HCT116 (cell line): ENCODE results near the gene HNRNPU. TPM values are rescaled to one million over a fixed set of nuclear protein-coding genes. Genes with fewer than 3 reads are reported as not detected.

Source experiments
- ATAC-seq: fragments of 200-7000 bp; cut with Tn5 transposase; 2 replicates; pipeline ENCODE4 v1.9.1; 2020; ENCODE audit warnings: mild to moderate bottlenecking, moderate library complexity
- BruUV-seq: library from RNA; stranded (reverse); fragments of 400-500 nt; replicated peaks from 2 replicates; lab custom pipeline; 2021; lab: Mats Ljungman, UMichigan
- CTCF ChIA-PET: fragments of 300-600 bp; sonication (Branson Sonifier 250); formaldehyde crosslinking; loops from one replicate; lab custom pipeline; 2021; ENCODE audit warnings: antibody characterized with exemption; lab: Charles Lee
- POLR2A ChIA-PET: fragments of 300-600, 350-600 bp; sonication (Branson Sonifier 250); formaldehyde crosslinking; loops from one replicate; lab custom pipeline; 2021; ENCODE audit warnings: antibody characterized with exemption; lab: Charles Lee
- RAD21 ChIA-PET, 2 experiments: fragments of 300-600 bp; sonication (Branson Sonifier 250); formaldehyde crosslinking; loops; one replicate each; lab custom pipeline; 2023; ENCODE audit warnings: low total read pairs in 2 of 2; ENCODE audit not compliant: uncharacterized antibody in 2 of 2, unreplicated experiment in 2 of 2, low non-redundant PET in 1 of 2; lab: Charles Lee
- DNase-seq: peaks from one replicate; pipeline ENCODE4 v3.0.0-alpha.2; 2010; ENCODE audit warnings: low read depth, low spot score
- H2AFZ ChIP-seq: fragments of 200-600 bp; shearing (Covaris generic), sonication (generic); 2 replicates; pipeline ENCODE4 v1.6.1; 2017; ENCODE audit warnings: low read depth, mixed run types, mixed read lengths, antibody characterized with exemption, low read length; ENCODE audit not compliant: poor library complexity, severe bottlenecking
- H3K27ac ChIP-seq: 2 replicates; pipeline ENCODE4 v1.5.1; 2012; ENCODE audit warnings: low read depth, low read length
- H3K27me3 ChIP-seq: fragments of 200-600 bp; sonication (generic); 2 replicates; pipeline ENCODE4 v1.6.1; 2016; ENCODE audit warnings: mixed run types, low read length, mixed read lengths; ENCODE audit not compliant: insufficient read depth
- H3K36me3 ChIP-seq, 2 experiments: fragments of 200-500 bp in 1 of 2; fragments of 200-600 bp in 1 of 2; sonication (Bioruptor generic) in 1 of 2; sonication (generic) in 1 of 2; 2 replicates each; pipeline versions ENCODE4 v1.5.1 to v1.6.1; 2014 to 2016; ENCODE audit warnings: low read length in 2 of 2, inconsistent platforms in 1 of 2, mixed read lengths in 1 of 2, mixed run types in 1 of 2; ENCODE audit not compliant: insufficient read depth in 2 of 2, control insufficient read depth in 1 of 2
- H3K4me1 ChIP-seq, 2 experiments: fragments of 200-600 bp in 1 of 2; sonication (generic) in 1 of 2; 2 replicates each; pipeline versions ENCODE4 v1.5.1 to v1.6.1; 2012 to 2017; ENCODE audit warnings: low read length in 2 of 2, inconsistent platforms in 1 of 2, mild to moderate bottlenecking in 1 of 2, mixed read lengths in 1 of 2, mixed run types in 1 of 2, moderate library complexity in 1 of 2; ENCODE audit not compliant: insufficient read depth in 2 of 2, control insufficient read depth in 1 of 2
- H3K4me2 ChIP-seq: fragments of 200-600 bp; sonication (generic); 2 replicates; pipeline ENCODE4 v1.6.1; 2017; ENCODE audit warnings: mixed run types, low read length, mixed read lengths
- H3K4me3 ChIP-seq, 2 experiments: fragments of 200-600 bp in 1 of 2; sonication (generic) in 1 of 2; replicated peaks in 1 of 2; 2 replicates each; pipeline ENCODE4 v1.5.1; 2011 to 2016; ENCODE audit warnings: low read length in 2 of 2, control low read depth in 1 of 2, low read depth in 1 of 2, mild to moderate bottlenecking in 1 of 2, mixed read lengths in 1 of 2, mixed run types in 1 of 2
- H3K79me2 ChIP-seq: fragments of 200-600 bp; sonication (generic); 2 replicates; pipeline ENCODE4 v1.6.1; 2017; ENCODE audit warnings: mild to moderate bottlenecking, mixed run types, low read length, moderate library complexity, mixed read lengths; ENCODE audit not compliant: insufficient read depth
- H3K9ac ChIP-seq: fragments of 200-600 bp; sonication (generic); 2 replicates; pipeline ENCODE4 v1.6.1; 2016; ENCODE audit warnings: low read length, mixed read lengths
- H3K9me2 ChIP-seq: fragments of 200-600 bp; sonication (generic), shearing (Covaris generic); 2 replicates; pipeline ENCODE4 v1.6.1; 2017; ENCODE audit warnings: mixed run types, mild to moderate bottlenecking, moderate library complexity; ENCODE audit not compliant: insufficient read depth
- H3K9me3 ChIP-seq, 2 experiments: fragments of 200-500 bp in 1 of 2; fragments of 200-600 bp in 1 of 2; sonication (Bioruptor generic) in 1 of 2; sonication (generic) in 1 of 2; 2 replicates each; pipeline ENCODE4 v1.6.1; 2014 to 2017; ENCODE audit warnings: low read length in 2 of 2, mixed read lengths in 2 of 2, inconsistent platforms in 1 of 2, low read depth in 1 of 2, mild to moderate bottlenecking in 1 of 2, mixed run types in 1 of 2, moderate library complexity in 1 of 2; ENCODE audit not compliant: control insufficient read depth in 1 of 2, insufficient read depth in 1 of 2
- H4K20me1 ChIP-seq: fragments of 200-600 bp; sonication (generic), shearing (Covaris generic); 2 replicates; pipeline ENCODE4 v1.6.1; 2017; ENCODE audit warnings: mixed run types, mild to moderate bottlenecking, moderate library complexity; ENCODE audit not compliant: insufficient read depth
- ATF3 ChIP-seq: IDR thresholded peaks from 2 replicates; pipeline ENCODE4 v1.6.1; 2012
- CBX3 ChIP-seq: IDR thresholded peaks from 2 replicates; pipeline ENCODE4 v1.6.1; 2012; ENCODE audit warnings: low read depth
- CEBPB ChIP-seq: IDR thresholded peaks from 2 replicates; pipeline ENCODE4 v1.6.1; 2012; ENCODE audit warnings: low read depth
- CTCF ChIP-seq, 3 experiments: fragments of 200-600 bp in 1 of 3; sonication (generic) in 1 of 3; IDR thresholded peaks in 2 of 3; conservative IDR thresholded peaks in 1 of 3; 2 replicates each; pipeline ENCODE4 v1.5.1; 2012 to 2017; ENCODE audit warnings: low read depth in 2 of 3, low read length in 2 of 3, antibody characterized with exemption in 1 of 3, borderline replicate concordance in 1 of 3, control low read depth in 1 of 3, mild to moderate bottlenecking in 1 of 3, mixed read lengths in 1 of 3, mixed run types in 1 of 3, moderate library complexity in 1 of 3; ENCODE audit not compliant: insufficient read depth in 1 of 3
- EGR1 ChIP-seq: IDR thresholded peaks from 2 replicates; pipeline ENCODE4 v1.6.1; 2012; ENCODE audit warnings: low read depth
- ELF1 ChIP-seq: IDR thresholded peaks from 2 replicates; pipeline ENCODE4 v1.6.1; 2012; ENCODE audit warnings: low read depth, borderline replicate concordance
- EZH2 ChIP-seq: fragments of 200-600 bp; sonication (generic); IDR thresholded peaks from 2 replicates; pipeline ENCODE4 v1.6.1; 2017; ENCODE audit warnings: antibody characterized with exemption, mixed run types
- EZH2phosphoT487 ChIP-seq: fragments of 200-600 bp; IDR thresholded peaks from 2 replicates; pipeline ENCODE4 v1.6.1; 2018; ENCODE audit warnings: antibody characterized with exemption, borderline replicate concordance
- FOSL1 ChIP-seq: IDR thresholded peaks from 2 replicates; pipeline ENCODE4 v1.6.1; 2012; ENCODE audit warnings: low read depth
- JUND ChIP-seq: IDR thresholded peaks from 2 replicates; pipeline ENCODE4 v1.6.1; 2012
- POLR2AphosphoS5 ChIP-seq: IDR thresholded peaks from 2 replicates; pipeline ENCODE4 v1.6.1; 2011; ENCODE audit warnings: mild to moderate bottlenecking, low read depth, low read length, moderate library complexity
- RAD21 ChIP-seq: IDR thresholded peaks from 2 replicates; pipeline ENCODE4 v1.6.1; 2012; ENCODE audit warnings: low read depth, mild to moderate bottlenecking
- REST ChIP-seq: IDR thresholded peaks from 2 replicates; pipeline ENCODE4 v1.6.1; 2012; ENCODE audit warnings: low read depth
- SIN3A ChIP-seq: IDR thresholded peaks from 2 replicates; pipeline ENCODE4 v1.6.1; 2012; ENCODE audit warnings: low read depth
- SP1 ChIP-seq: IDR thresholded peaks from 2 replicates; pipeline ENCODE4 v1.6.1; 2012; ENCODE audit warnings: low read depth
- SRF ChIP-seq: IDR thresholded peaks from 2 replicates; pipeline ENCODE4 v1.6.1; 2012; ENCODE audit warnings: low read depth
- TCF7L2 ChIP-seq: IDR thresholded peaks from 2 replicates; pipeline ENCODE4 v1.7.0; 2011; ENCODE audit warnings: borderline replicate concordance, inconsistent platforms; ENCODE audit not compliant: insufficient read depth, insufficient read length; ENCODE audit errors: extremely low read depth
- YY1 ChIP-seq: IDR thresholded peaks from 2 replicates; pipeline ENCODE4 v1.6.1; 2011; ENCODE audit warnings: low read length, low read depth, moderate library complexity, mild to moderate bottlenecking; ENCODE audit not compliant: insufficient replicate concordance; ENCODE audit errors: extremely low read depth
- ZBTB33 ChIP-seq: IDR thresholded peaks from 2 replicates; pipeline ENCODE4 v1.6.1; 2011; ENCODE audit warnings: mild to moderate bottlenecking, low read length, moderate library complexity; ENCODE audit not compliant: insufficient replicate concordance; ENCODE audit errors: extremely low read depth
- ZFX ChIP-seq: fragments of 450-650 bp; IDR thresholded peaks from 2 replicates; pipeline ENCODE4 v1.6.1; 2017
- ZNF274 ChIP-seq: fragments of 200-500 bp; sonication (Bioruptor generic); IDR thresholded peaks from 2 replicates; pipeline ENCODE4 v1.6.1; 2014; ENCODE audit warnings: mild to moderate bottlenecking, low read depth, low read length, inconsistent platforms
- intact Hi-C: fragments of 100-400 bp; cut with micrococcal nuclease; formaldehyde crosslinking; loops from 2 replicates; pipeline ENCODE4 v1.10.0; 2022
- total RNA-seq: library from RNA; stranded (reverse); gene quantifications from one replicate; pipeline ENCODE4 v1.2.1, GENCODE V29; 2021; ENCODE audit not compliant: unreplicated experiment

HNRNPU gene
- total RNA-seq, 1 experiment from 2014 or later = 424 TPM

GRCh38 chr1:244801246-244801645, 63.1 kb downstream of the HNRNPU start:
- BruUV-seq = no TSS peak
- ATAC-seq = peak; percentile 82
- peak; percentile 56 for DNase-seq
- ChIA-PET CTCF (interaction anchor here (0.6 to 2.1 kb wide), 10 partner anchors 11 to 580 kb away, joined by 3 to 26 read pairs (median 4); partner anchors contain the start of gene COX20), RAD21 (interaction anchor here (0.6 to 2.2 kb wide), 3 partner anchors 33 to 241 kb away, joined by 3 to 11 read pairs (median 6); no protein-coding TSS in a partner anchor), POLR2A (interaction anchor here (0.9 kb wide), 1 partner anchor 201 kb away, joined by 3 read pairs; no protein-coding TSS in a partner anchor)
- intact Hi-C loops = loop anchor here (1.0 kb wide), 1 partner anchor 241 kb away; no protein-coding TSS in a partner anchor
- peak overlapping the region; percentile 96 for H2AFZ ChIP-seq
- no peaks in the 10 kb centered on the region for H3K36me3 ChIP-seq
- H3K4me3 ChIP-seq = 0 out of 4 replicates have a peak overlapping the region, but pooled peaks of 1 of the 2 experiments have one; percentile 19
- H3K79me2 ChIP-seq = no peaks in the 10 kb centered on the region
- H3K27ac ChIP-seq = no peak overlapping the region
- H3K27me3 ChIP-seq = no peaks in the 10 kb centered on the region
- peak overlapping the region; percentile 60 for H3K4me2 ChIP-seq
- no peaks in the 10 kb centered on the region for H3K9me2 ChIP-seq
- H3K4me1 ChIP-seq = peaks cover 7 to 9% of the 10 kb centered on the region in 2 experiments; a peak in 3 of 4 replicates
- no peak overlapping the region for H3K9ac ChIP-seq
- no peaks in the 10 kb centered on the region for H3K9me3 ChIP-seq
- no peaks in the 10 kb centered on the region for H4K20me1 ChIP-seq
- TF ChIP-seq SRF (no peak), CEBPB (peak; percentile 79), ZNF274 (no peak), EZH2 (no peak), ELF1 (no peak), RAD21 (peak; percentile 88), EZH2phosphoT487 (no peak), CTCF (IDR thresholded peaks at IDR 0.05 in 2 of 3, conservative IDR thresholded peaks at IDR 0.05 in 1 of 3; ENCODE audit: borderline replicate concordance in 1 of 3, insufficient read depth in 1 of 3, low read depth in 2 of 3, low read length in 2 of 3) (peak; percentile 61 to 85 (median 77)), ZFX (no peak), SP1 (no peak), CBX3 (peak; percentile 44; the same call in 1 of the 2 replicates), EGR1 (no peak), TCF7L2 (peak; percentile 91), ATF3 (no peak), REST (no peak), JUND (no peak), SIN3A (no peak), ZBTB33 (no peak), FOSL1 (no peak), POLR2AphosphoS5 (no peak), YY1 (no peak)
